A549 (cell line): ENCODE measurements around the gene WDR5B.

ENCODE experiments used
- CBX2 ChIP-seq: fragments of 200-600 bp; sonication (generic); IDR thresholded peaks from 2 replicates; pipeline ENCODE4 v1.6.1; 2016; ENCODE audit warnings: low read depth, mild to moderate bottlenecking, borderline replicate concordance
- POLR2A ChIP-seq: IDR thresholded peaks from 2 replicates; pipeline ENCODE4 v1.6.1; 2012; ENCODE audit warnings: mild to moderate bottlenecking, low read length
- TF ChIP-seq, protein P1 (sequence below): fragments of >200 bp; sonication (Bioruptor Twin); formaldehyde crosslinking; IDR thresholded peaks from 3 replicates; pipeline ENCODE4 v1.5.1; 2016

DNA sequence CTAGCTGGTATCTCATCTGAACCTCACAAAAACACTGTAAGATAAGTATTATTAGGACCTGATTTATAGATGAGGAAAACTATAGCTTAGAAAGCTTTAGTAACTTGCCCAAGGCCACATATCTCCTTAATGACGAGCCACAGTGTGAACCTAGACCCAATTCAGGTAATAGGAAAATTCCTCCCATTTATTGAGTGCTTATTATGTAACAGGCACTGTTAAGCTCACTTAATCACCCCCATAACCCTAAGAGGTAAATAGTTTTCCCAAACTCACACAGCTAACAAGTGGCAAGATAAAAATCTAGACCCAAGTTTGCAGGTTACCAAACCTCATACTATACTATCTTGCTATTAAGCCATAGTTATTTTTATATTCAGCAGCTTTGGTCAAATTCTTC lies 7.9 kb downstream of the WDR5B start:
- TF ChIP-seq CBX2 (no peak), POLR2A (no peak)
- TF ChIP-seq, protein P1, sequence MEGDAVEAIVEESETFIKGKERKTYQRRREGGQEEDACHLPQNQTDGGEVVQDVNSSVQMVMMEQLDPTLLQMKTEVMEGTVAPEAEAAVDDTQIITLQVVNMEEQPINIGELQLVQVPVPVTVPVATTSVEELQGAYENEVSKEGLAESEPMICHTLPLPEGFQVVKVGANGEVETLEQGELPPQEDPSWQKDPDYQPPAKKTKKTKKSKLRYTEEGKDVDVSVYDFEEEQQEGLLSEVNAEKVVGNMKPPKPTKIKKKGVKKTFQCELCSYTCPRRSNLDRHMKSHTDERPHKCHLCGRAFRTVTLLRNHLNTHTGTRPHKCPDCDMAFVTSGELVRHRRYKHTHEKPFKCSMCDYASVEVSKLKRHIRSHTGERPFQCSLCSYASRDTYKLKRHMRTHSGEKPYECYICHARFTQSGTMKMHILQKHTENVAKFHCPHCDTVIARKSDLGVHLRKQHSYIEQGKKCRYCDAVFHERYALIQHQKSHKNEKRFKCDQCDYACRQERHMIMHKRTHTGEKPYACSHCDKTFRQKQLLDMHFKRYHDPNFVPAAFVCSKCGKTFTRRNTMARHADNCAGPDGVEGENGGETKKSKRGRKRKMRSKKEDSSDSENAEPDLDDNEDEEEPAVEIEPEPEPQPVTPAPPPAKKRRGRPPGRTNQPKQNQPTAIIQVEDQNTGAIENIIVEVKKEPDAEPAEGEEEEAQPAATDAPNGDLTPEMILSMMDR = no peak
